IPS-20b (cell line): ENCODE data around the gene ZDHHC23.

Source experiments
- H3K27ac ChIP-seq: one replicate; pipeline ENCODE4 v1.5.1; 2013; ENCODE audit warnings: low read length
- H3K27me3 ChIP-seq: 2 replicates; pipeline ENCODE4 v1.6.1; 2013; ENCODE audit warnings: mild to moderate bottlenecking, low read length, inconsistent platforms; ENCODE audit not compliant: insufficient read depth
- H3K36me3 ChIP-seq: 2 replicates; pipeline ENCODE4 v1.6.1; 2013; ENCODE audit warnings: low read depth, mild to moderate bottlenecking, inconsistent platforms, low read length, moderate library complexity; ENCODE audit not compliant: insufficient read depth
- H3K4me1 ChIP-seq: 2 replicates; pipeline ENCODE4 v1.6.1; 2013; ENCODE audit warnings: mild to moderate bottlenecking, control low read depth, inconsistent platforms, low read length, moderate library complexity; ENCODE audit not compliant: insufficient read depth
- H3K4me3 ChIP-seq: 2 replicates; pipeline ENCODE4 v1.5.1; 2013; ENCODE audit warnings: mild to moderate bottlenecking, low read length, inconsistent platforms
- H3K9ac ChIP-seq: 2 replicates; pipeline ENCODE4 v1.6.1; 2013; ENCODE audit warnings: low read depth, mild to moderate bottlenecking, inconsistent platforms, low read length, moderate library complexity
- H3K9me3 ChIP-seq: 2 replicates; pipeline ENCODE4 v1.6.1; 2013; ENCODE audit warnings: mild to moderate bottlenecking, low read depth, low read length, inconsistent platforms; ENCODE audit not compliant: insufficient read depth

Gene ZDHHC23

GRCh38 chr3:113953677-113954076 is 5.9 kb downstream of the ZDHHC23 start:
- peaks cover 28% of the 10 kb centered on the region for H3K36me3 ChIP-seq
- H3K4me1 ChIP-seq: peaks cover 3% of the 10 kb centered on the region; the same call in 1 of the 2 replicates
- H3K9ac ChIP-seq: no peak overlapping the region
- H3K27me3 ChIP-seq: peaks cover 18% of the 10 kb centered on the region
- no peak overlapping the region for H3K4me3 ChIP-seq
- H3K27ac ChIP-seq: no peak overlapping the region
- no peaks in the 10 kb centered on the region for H3K9me3 ChIP-seq

GRCh38 chr3:113954091-113954685 is 6.4 kb downstream of the ZDHHC23 start:
- H3K9ac ChIP-seq: no peak overlapping the region
- H3K36me3 ChIP-seq: peaks cover 33% of the 10 kb centered on the region
- H3K27me3 ChIP-seq: peaks cover 13% of the 10 kb centered on the region
- no peaks in the 10 kb centered on the region for H3K4me1 ChIP-seq
- H3K27ac ChIP-seq: no peak overlapping the region
- no peak overlapping the region for H3K4me3 ChIP-seq
- H3K9me3 ChIP-seq: no peaks in the 10 kb centered on the region

GRCh38 chr3:113963879-113964278 is 16.1 kb downstream of the ZDHHC23 start:
- H3K36me3 ChIP-seq: peaks cover 10% of the 10 kb centered on the region
- no peak overlapping the region for H3K4me3 ChIP-seq
- no peaks in the 10 kb centered on the region for H3K27me3 ChIP-seq
- no peak overlapping the region for H3K27ac ChIP-seq
- H3K4me1 ChIP-seq: peaks cover 4% of the 10 kb centered on the region; the same call in 1 of the 2 replicates
- no peaks in the 10 kb centered on the region for H3K9me3 ChIP-seq
- no peak overlapping the region for H3K9ac ChIP-seq

- H3K9ac ChIP-seq: no peak overlapping the region
- no peaks in the 10 kb centered on the region for H3K9me3 ChIP-seq
- no peak overlapping the region for H3K27ac ChIP-seq
- H3K36me3 ChIP-seq: no peaks in the 10 kb centered on the region
- no peaks in the 10 kb centered on the region for H3K27me3 ChIP-seq
- H3K4me3 ChIP-seq: no peak overlapping the region
- H3K4me1 ChIP-seq: peaks cover 4% of the 10 kb centered on the region; the same call in 1 of the 2 replicates
Measured at GRCh38 chr3:113966172-113966571, 18.4 kb downstream of the ZDHHC23 start.

GRCh38 chr3:113968986-113969385 is 21.2 kb downstream of the ZDHHC23 start:
- H3K9me3 ChIP-seq: peaks cover 12% of the 10 kb centered on the region
- no peaks in the 10 kb centered on the region for H3K27me3 ChIP-seq
- no peaks in the 10 kb centered on the region for H3K36me3 ChIP-seq
- H3K4me3 ChIP-seq: no peak overlapping the region
- no peak overlapping the region for H3K27ac ChIP-seq
- H3K9ac ChIP-seq: no peak overlapping the region
- H3K4me1 ChIP-seq: no peaks in the 10 kb centered on the region

GRCh38 chr3:113977822-113978221 is 30.0 kb downstream of the ZDHHC23 start:
- Histone ChIP-seq H3K4me1 (no peaks in the 10 kb centered on the region), H3K27ac (no peak overlapping the region), H3K27me3 (no peaks in the 10 kb centered on the region), H3K36me3 (no peaks in the 10 kb centered on the region), H3K9ac (no peak overlapping the region), H3K9me3 (peaks cover 11% of the 10 kb centered on the region), H3K4me3 (no peak overlapping the region)

GRCh38 chr3:113979916-113980315 is 32.1 kb downstream of the ZDHHC23 start:
- no peaks in the 10 kb centered on the region for H3K9me3 ChIP-seq
- H3K27ac ChIP-seq: no peak overlapping the region
- H3K4me1 ChIP-seq: no peaks in the 10 kb centered on the region
- no peak overlapping the region for H3K9ac ChIP-seq
- no peaks in the 10 kb centered on the region for H3K27me3 ChIP-seq
- no peaks in the 10 kb centered on the region for H3K36me3 ChIP-seq
- no peak overlapping the region for H3K4me3 ChIP-seq

- Histone ChIP-seq H3K36me3 (no peaks in the 10 kb centered on the region), H3K4me3 (no peak overlapping the region), H3K4me1 (no peaks in the 10 kb centered on the region), H3K9me3 (no peaks in the 10 kb centered on the region), H3K27ac (no peak overlapping the region), H3K9ac (no peak overlapping the region), H3K27me3 (no peaks in the 10 kb centered on the region)
Measured at GRCh38 chr3:113981803-113982202, 34.0 kb downstream of the ZDHHC23 start.

- H3K9ac ChIP-seq: no peak overlapping the region
- no peaks in the 10 kb centered on the region for H3K27me3 ChIP-seq
- H3K4me1 ChIP-seq: no peaks in the 10 kb centered on the region
- no peak overlapping the region for H3K4me3 ChIP-seq
- no peak overlapping the region for H3K27ac ChIP-seq
- H3K36me3 ChIP-seq: no peaks in the 10 kb centered on the region
- no peaks in the 10 kb centered on the region for H3K9me3 ChIP-seq
Measured at GRCh38 chr3:113983544-113983943, 35.7 kb downstream of the ZDHHC23 start.

- Histone ChIP-seq H3K27me3 (no peaks in the 10 kb centered on the region), H3K4me3 (no peak overlapping the region), H3K9me3 (no peaks in the 10 kb centered on the region), H3K4me1 (no peaks in the 10 kb centered on the region), H3K36me3 (no peaks in the 10 kb centered on the region), H3K27ac (no peak overlapping the region), H3K9ac (no peak overlapping the region)
Measured at GRCh38 chr3:113985541-113985940, 37.7 kb downstream of the ZDHHC23 start.

GRCh38 chr3:114005481-114005880 is 57.7 kb downstream of the ZDHHC23 start:
- H3K9me3 ChIP-seq: peaks cover 5% of the 10 kb centered on the region; the same call in 1 of the 2 replicates
- no peaks in the 10 kb centered on the region for H3K27me3 ChIP-seq
- H3K27ac ChIP-seq: no peak overlapping the region
- no peaks in the 10 kb centered on the region for H3K4me1 ChIP-seq
- H3K36me3 ChIP-seq: no peaks in the 10 kb centered on the region
- no peak overlapping the region for H3K4me3 ChIP-seq
- H3K9ac ChIP-seq: no peak overlapping the region

- H3K4me1 ChIP-seq: no peaks in the 10 kb centered on the region
- no peaks in the 10 kb centered on the region for H3K36me3 ChIP-seq
- no peaks in the 10 kb centered on the region for H3K9me3 ChIP-seq
Measured at GRCh38 chr3:114011059-114011797, 63.4 kb downstream of the ZDHHC23 start.

More at GRCh38 chr3:114011059-114011797, 63.4 kb downstream of the ZDHHC23 start:
- H3K4me3 ChIP-seq: no peak overlapping the region
- H3K9ac ChIP-seq: no peak overlapping the region
- no peaks in the 10 kb centered on the region for H3K27me3 ChIP-seq
- no peak overlapping the region for H3K27ac ChIP-seq
